Astrocyte (in vitro differentiated cells and primary cell): ENCODE results near the gene CYBB. TPM values are rescaled to one million over a fixed set of nuclear protein-coding genes. Genes with fewer than 3 reads are reported as not detected.

Experiments used
- DNase-seq: peaks from one replicate; pipeline ENCODE4 v3.0.0-alpha.2; 2010; ENCODE audit warnings: low read depth
- FAIRE-seq: peaks from 2 replicates; lab custom pipeline; 2011; peaks lifted over from hg19 to GRCh38; lab: Jason Lieb, UNC
- H2AFZ ChIP-seq: 2 replicates; pipeline ENCODE4 v1.6.0; 2012; ENCODE audit warnings: low read depth, low read length, inconsistent platforms
- H3K27ac ChIP-seq: 2 replicates; pipeline ENCODE4 v1.5.1; 2011; ENCODE audit warnings: low read depth, low read length, inconsistent platforms
- H3K27me3 ChIP-seq: 2 replicates; pipeline ENCODE4 v1.6.0; 2011; ENCODE audit warnings: low read length, inconsistent platforms; ENCODE audit not compliant: insufficient read depth
- H3K36me3 ChIP-seq: 2 replicates; pipeline ENCODE4 v1.5.1; 2011; ENCODE audit warnings: low read length, inconsistent platforms; ENCODE audit not compliant: insufficient read depth
- H3K4me1 ChIP-seq: 2 replicates; pipeline ENCODE4 v1.5.1; 2011; ENCODE audit warnings: low read length, inconsistent platforms; ENCODE audit not compliant: insufficient read depth
- H3K4me2 ChIP-seq: 2 replicates; pipeline ENCODE4 v1.6.0; 2012; ENCODE audit warnings: low read length, inconsistent platforms
- H3K4me3 ChIP-seq: 2 replicates; pipeline ENCODE4 v1.5.1; 2011; ENCODE audit warnings: low read depth, mild to moderate bottlenecking, low read length, inconsistent platforms; ENCODE audit not compliant: insufficient read depth
- H3K79me2 ChIP-seq: 2 replicates; pipeline ENCODE4 v1.6.0; 2012; ENCODE audit warnings: mild to moderate bottlenecking, low read length, inconsistent platforms; ENCODE audit not compliant: insufficient read depth
- H3K9ac ChIP-seq: 2 replicates; pipeline ENCODE4 v1.6.0; 2012; ENCODE audit warnings: mild to moderate bottlenecking, low read length, inconsistent platforms
- H3K9me3 ChIP-seq: 2 replicates; pipeline ENCODE4 v1.5.1; 2012; ENCODE audit warnings: low read depth, mild to moderate bottlenecking, low read length, inconsistent platforms; ENCODE audit not compliant: insufficient read depth
- H4K20me1 ChIP-seq: 2 replicates; pipeline ENCODE4 v1.6.0; 2012; ENCODE audit warnings: low read length, inconsistent platforms; ENCODE audit not compliant: insufficient read depth
- H3K27ac Mint-ChIP-seq: one replicate; pipeline ENCODE4 v1.8.0; 2021; ENCODE audit warnings: mild to moderate bottlenecking, mixed read lengths; ENCODE audit not compliant: unreplicated experiment
- H3K27me3 Mint-ChIP-seq: one replicate; pipeline ENCODE4 v1.8.0; 2021; ENCODE audit warnings: low read depth, mixed read lengths; ENCODE audit not compliant: unreplicated experiment
- H3K36me3 Mint-ChIP-seq: one replicate; pipeline ENCODE4 v1.8.0; 2021; ENCODE audit warnings: low read depth, mixed read lengths; ENCODE audit not compliant: unreplicated experiment
- H3K4me1 Mint-ChIP-seq: one replicate; pipeline ENCODE4 v1.8.0; 2021; ENCODE audit warnings: low read depth, mixed read lengths; ENCODE audit not compliant: unreplicated experiment
- H3K4me3 Mint-ChIP-seq: one replicate; pipeline ENCODE4 v1.8.0; 2021; ENCODE audit warnings: mild to moderate bottlenecking, moderate library complexity, mixed read lengths; ENCODE audit not compliant: unreplicated experiment
- H3K9me3 Mint-ChIP-seq: one replicate; pipeline ENCODE4 v1.8.0; 2021; ENCODE audit warnings: mild to moderate bottlenecking, mixed read lengths; ENCODE audit not compliant: unreplicated experiment
- CTCF ChIP-seq: IDR thresholded peaks from 2 replicates; pipeline ENCODE4 v1.5.1; 2011; ENCODE audit warnings: low read depth, mild to moderate bottlenecking, inconsistent platforms, low read length, moderate library complexity; ENCODE audit not compliant: insufficient read depth
- EZH2 ChIP-seq: IDR thresholded peaks from 2 replicates; pipeline ENCODE4 v1.6.1; 2012; ENCODE audit warnings: mild to moderate bottlenecking, low read length, inconsistent platforms; ENCODE audit not compliant: insufficient read depth
- total RNA-seq: library from RNA; stranded (reverse); gene quantifications from 2 replicates; pipeline ENCODE4 v1.2.1, GENCODE V29; 2021

Gene CYBB
- total RNA-seq, 1 donor from 2014 or later: not detected

- Mint-ChIP-seq H3K4me3 (no peak overlapping the region), H3K27ac (no peak overlapping the region), H3K9me3 (no peaks in the 10 kb centered on the region), H3K27me3 (peaks cover 1% of the 10 kb centered on the region), H3K36me3 (no peaks in the 10 kb centered on the region), H3K4me1 (peaks cover 1% of the 10 kb centered on the region)
- TF ChIP-seq EZH2 (no peak), CTCF (no peak)
- no peaks in the 10 kb centered on the region for H4K20me1 ChIP-seq
- no peaks in the 10 kb centered on the region for H3K36me3 ChIP-seq
- no peaks in the 10 kb centered on the region for H3K9me3 ChIP-seq
- H3K27ac ChIP-seq: no peak overlapping the region
- no peaks in the 10 kb centered on the region for H3K27me3 ChIP-seq
- no peaks in the 10 kb centered on the region for H3K79me2 ChIP-seq
- H3K4me1 ChIP-seq: no peaks in the 10 kb centered on the region
- H3K4me3 ChIP-seq: no peak overlapping the region
- FAIRE-seq (peak; percentile 96), DNase-seq (no peak)
- H3K4me2 ChIP-seq: no peak overlapping the region
- no peak overlapping the region for H3K9ac ChIP-seq
- no peak overlapping the region for H2AFZ ChIP-seq
Measured at GRCh38 chrX:37817176-37817575, 37.3 kb downstream of the CYBB start.

- H3K9ac ChIP-seq: no peak overlapping the region
- no peak overlapping the region for H2AFZ ChIP-seq
- H3K27ac ChIP-seq: no peak overlapping the region
- DNase-seq: no peak
- H3K36me3 ChIP-seq: no peaks in the 10 kb centered on the region
- no peaks in the 10 kb centered on the region for H3K27me3 ChIP-seq
- Mint-ChIP-seq H3K27me3 (peaks cover 1% of the 10 kb centered on the region), H3K27ac (no peak overlapping the region), H3K9me3 (no peaks in the 10 kb centered on the region), H3K36me3 (no peaks in the 10 kb centered on the region), H3K4me1 (peaks cover 1% of the 10 kb centered on the region), H3K4me3 (no peak overlapping the region)
- TF ChIP-seq EZH2 (no peak), CTCF (no peak)
- no peak overlapping the region for H3K4me2 ChIP-seq
- H3K79me2 ChIP-seq: no peaks in the 10 kb centered on the region
- FAIRE-seq: no peak
- no peaks in the 10 kb centered on the region for H3K4me1 ChIP-seq
- H4K20me1 ChIP-seq: no peaks in the 10 kb centered on the region
- no peak overlapping the region for H3K4me3 ChIP-seq
- H3K9me3 ChIP-seq: no peaks in the 10 kb centered on the region
Measured at GRCh38 chrX:37817579-37817978, 37.7 kb downstream of the CYBB start.

GRCh38 chrX:37818031-37818430, 38.2 kb downstream of the CYBB start:
- no peaks in the 10 kb centered on the region for H4K20me1 ChIP-seq
- no peak overlapping the region for H3K4me3 ChIP-seq
- H3K27ac Mint-ChIP-seq: no peak overlapping the region
- H3K9me3 Mint-ChIP-seq: no peaks in the 10 kb centered on the region
- DNase-seq (no peak), FAIRE-seq (no peak)
- H3K27me3 ChIP-seq: no peaks in the 10 kb centered on the region
- H2AFZ ChIP-seq: no peak overlapping the region
- H3K9me3 ChIP-seq: no peaks in the 10 kb centered on the region
- H3K27ac ChIP-seq: no peak overlapping the region
- H3K4me3 Mint-ChIP-seq: no peak overlapping the region
- no peak overlapping the region for H3K4me2 ChIP-seq
- no peak for TF ChIP-seq EZH2
- no peak for TF ChIP-seq CTCF
- H3K79me2 ChIP-seq: no peaks in the 10 kb centered on the region
- no peaks in the 10 kb centered on the region for H3K36me3 Mint-ChIP-seq
- peaks cover 1% of the 10 kb centered on the region for H3K27me3 Mint-ChIP-seq
- no peaks in the 10 kb centered on the region for H3K4me1 ChIP-seq
- no peak overlapping the region for H3K9ac ChIP-seq
- H3K36me3 ChIP-seq: no peaks in the 10 kb centered on the region
- H3K4me1 Mint-ChIP-seq: peaks cover 1% of the 10 kb centered on the region
